HG02884 (cell line): ENCODE results near the gene GMDS.

Source experiments
- ATAC-seq: cut with Tn5 transposase; IDR thresholded peaks from one replicate; pipeline ENCODE4 v1.9.1; 2021; ENCODE audit warnings: mild to moderate bottlenecking, moderate library complexity; ENCODE audit not compliant: unreplicated experiment

Gene GMDS

DNA sequence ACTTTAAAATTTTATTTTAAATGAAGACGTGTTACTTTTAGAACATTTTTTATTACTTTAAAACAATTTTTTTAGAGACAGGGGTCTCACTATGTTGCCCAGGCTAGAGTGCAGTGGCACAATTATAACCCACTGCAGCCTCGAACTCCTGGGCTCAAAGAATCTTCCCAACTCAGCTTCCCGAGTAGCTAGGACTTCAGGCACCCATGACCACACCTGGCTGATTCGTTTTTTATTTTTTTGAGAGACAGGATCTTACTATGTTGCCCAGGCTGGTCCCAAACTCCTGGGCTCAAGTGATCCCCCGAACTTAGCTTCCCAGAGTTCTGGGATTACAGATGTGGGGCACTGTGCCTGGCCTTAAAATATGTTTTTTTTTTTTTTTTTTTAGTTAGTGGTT lies 287.7 kb downstream of the GMDS start:
- ATAC-seq: no peak

DNA sequence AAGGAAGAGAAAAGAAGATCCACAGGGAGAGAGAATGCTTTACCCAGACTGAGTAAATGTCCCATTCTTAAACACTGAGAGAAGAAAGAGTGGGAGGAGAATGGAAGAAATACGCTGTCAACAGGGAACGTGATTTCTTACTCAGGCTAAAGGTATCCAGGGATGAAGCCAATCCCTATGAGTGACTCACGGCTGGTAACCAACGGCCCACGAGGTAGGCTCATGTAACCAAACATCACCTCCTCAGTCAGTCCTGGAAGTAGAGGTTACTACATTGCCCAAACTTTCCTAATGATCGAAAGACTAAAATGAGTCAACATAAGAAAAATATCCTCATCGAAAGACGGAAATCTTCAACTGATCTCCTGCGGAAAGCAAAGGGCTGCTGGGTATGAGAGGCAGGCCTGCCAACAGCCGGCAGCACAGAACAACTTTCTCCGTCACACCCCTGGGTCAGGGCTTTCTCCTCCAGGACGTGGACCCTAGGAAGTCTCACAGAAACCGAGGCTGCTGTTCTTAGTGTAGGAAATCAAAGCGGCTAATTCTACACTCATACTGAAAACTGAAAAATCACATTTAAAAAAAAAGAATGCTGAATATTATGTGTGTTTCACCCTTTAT lies 292.6 kb downstream of the GMDS start:
- no peak for ATAC-seq

DNA sequence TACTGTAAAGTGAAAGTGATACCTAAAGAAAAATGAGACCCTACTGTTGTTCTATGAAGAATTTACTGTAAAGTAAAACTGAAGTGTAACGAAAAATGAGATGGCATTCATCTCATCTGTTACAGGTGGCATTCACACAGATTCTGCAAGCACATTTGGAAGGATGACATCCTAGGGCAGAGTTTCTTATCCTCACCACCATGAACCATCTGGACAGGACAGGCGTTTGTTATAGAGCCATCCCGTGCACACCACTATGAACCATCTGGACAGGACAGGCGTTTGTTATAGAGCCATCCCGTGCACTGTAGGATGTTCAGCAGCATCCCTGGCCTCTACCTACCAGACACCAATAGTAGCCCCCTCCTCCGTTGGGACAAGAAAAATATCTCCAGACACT lies 294.8 kb downstream of the GMDS start:
- no peak for ATAC-seq

DNA sequence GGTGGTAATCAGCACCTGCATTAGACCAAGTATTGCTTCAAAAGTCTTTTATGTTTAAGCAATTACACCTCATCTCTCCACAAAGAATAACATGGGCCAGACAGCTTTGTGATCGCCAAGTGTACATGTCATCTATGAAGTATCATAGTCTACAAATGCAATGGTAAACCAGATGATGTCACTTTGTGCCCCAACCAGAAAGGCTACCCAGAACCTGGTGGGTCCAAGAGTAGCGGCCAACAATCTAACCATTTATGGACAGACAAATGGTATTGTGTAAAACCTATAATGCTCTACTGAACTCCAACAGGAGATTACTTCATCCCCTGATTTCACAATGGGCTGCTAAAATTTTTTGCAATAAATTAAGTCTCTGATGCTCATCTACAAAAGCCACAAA lies 295.9 kb downstream of the GMDS start:
- ATAC-seq: no peak

DNA sequence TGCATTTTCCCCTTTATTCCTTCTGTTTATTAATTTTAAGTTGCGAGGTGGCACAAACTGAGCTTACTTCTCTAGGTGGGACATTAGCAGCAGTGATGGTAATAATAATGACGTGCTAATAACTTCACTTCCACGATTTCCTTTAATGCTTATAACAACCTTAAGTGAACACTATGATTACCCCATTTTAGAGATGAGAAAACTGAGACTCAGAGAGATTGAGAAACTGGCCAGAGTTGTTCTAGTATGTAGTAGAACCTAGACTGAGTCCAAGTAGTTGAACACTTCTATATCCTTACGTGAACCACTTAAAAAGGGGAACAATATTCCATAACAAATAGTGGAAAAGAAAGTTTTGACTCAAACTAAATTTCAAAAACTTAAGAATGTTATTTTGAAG lies 297.5 kb downstream of the GMDS start:
- ATAC-seq: no peak

DNA sequence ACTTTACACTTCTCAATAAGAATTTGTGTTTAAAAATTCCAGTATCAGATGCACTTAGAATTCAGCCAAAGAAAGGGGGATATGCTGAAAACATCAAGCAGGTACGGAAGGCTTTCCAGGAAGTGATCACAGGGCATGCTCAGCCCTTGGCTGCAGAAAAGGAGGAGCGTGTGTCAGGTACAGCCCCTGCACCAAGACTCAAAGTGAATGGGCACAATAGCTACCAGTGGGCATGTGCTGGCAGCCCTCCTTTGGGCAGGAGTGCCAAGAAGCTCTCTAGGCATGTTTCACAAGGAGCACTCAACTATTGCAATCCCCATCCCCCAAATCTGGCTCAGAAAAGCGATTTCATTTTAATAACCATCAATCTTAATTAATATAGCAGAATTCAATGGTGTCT lies 298.8 kb downstream of the GMDS start:
- ATAC-seq: no peak

DNA sequence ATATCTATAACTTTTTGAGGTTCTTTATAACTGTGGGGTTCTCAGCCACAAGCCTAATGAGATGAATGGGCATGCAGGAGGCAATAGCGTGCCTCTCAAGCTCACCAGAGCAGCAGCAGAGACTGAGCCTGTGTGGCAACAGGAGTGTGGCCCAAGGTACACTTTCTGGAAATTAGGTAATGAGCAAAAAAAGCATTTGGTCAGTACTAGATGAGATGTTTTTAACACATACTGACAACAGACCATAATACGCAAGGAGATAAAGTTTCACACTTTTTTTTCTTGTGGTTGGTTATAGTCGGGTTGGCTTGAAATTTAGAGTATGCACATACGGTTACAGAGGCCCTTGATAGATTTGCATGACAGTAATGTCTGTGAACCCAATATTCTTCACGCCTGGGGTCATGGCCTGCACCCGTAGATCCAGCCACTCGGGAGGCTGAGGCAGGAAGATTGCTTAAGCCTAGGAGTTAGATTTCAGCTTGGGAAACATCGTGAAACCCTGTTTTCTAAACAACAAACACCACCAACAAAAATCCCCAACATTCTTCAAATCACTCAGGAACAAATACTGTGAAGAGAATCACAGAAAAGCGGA lies 300.1 kb downstream of the GMDS start:
- no peak for ATAC-seq

DNA sequence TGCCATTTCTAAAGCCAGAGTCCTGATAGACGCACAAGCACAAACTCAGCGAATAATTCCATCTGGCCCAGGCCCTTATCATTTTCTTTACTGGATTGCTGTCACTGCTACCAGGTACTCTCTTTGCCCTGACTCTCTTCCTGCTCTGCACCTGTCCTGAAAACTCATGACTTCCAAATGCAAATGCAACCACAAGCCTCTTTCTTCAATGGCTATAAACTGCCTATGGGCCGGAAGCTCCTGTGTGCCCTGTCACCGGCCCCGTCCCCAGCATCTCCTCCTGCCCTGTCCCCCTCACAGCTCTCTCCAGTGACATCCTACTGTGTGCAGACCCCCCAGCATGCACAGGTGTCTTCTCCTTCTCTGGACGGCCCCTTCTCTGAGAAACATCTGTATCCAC lies 302.6 kb downstream of the GMDS start:
- no peak for ATAC-seq

DNA sequence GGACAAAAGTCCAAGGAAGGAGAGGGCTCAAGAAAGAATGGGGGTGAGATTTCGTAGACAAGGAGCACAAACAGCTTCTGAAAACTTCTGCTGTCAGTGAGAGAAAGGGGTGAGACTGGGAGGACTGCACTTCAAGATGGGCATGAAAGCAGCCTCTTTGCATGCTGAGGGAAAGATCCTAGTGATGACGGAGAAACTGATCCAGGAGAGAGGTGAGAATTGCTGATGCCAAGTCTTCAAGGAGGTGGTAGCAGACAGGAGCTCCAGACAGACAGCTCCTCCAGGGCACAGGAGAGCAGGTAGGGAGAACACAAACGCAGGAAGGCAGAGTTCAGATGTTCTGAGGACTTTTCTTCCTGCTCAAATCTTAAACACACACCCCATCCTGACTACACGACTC lies 303.9 kb downstream of the GMDS start:
- ATAC-seq: no peak

DNA sequence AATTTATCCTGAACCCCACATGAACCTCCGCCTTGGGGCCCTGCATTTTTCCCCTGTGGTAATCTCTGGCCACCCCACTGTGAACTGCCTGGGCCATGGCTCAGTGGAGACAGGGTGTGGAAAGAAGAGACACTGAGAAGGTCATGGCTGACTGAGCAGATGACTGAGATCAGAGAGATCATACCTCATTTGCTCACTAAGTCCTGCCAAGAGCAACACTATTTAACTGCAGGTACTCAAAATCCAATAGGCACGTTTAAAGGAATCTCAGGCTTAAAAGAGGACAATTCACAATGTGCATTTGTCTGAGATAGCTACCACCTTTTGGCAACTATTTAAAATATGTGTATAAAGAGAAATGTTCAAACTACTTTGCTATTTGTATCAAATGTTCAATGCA lies 305.0 kb downstream of the GMDS start:
- no peak for ATAC-seq

DNA sequence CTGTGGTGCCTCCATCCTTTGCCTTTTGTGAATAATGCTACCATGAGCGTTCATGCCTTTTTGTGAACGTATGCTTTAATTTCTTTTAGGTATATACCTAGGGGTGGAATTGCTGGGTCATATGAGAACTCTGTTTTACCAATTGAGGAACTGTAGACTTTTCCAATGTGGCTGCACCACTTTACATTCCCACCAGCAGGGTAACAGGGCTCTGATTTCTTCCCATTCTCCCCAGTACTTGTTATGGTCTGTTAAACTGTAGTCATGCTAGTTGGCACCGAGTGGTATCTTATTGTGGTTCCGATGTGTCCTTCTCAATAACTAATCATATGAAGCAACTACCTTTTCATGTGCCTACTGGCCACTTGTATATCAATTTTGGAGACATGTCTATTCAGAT lies 312.1 kb downstream of the GMDS start:
- no peak for ATAC-seq

DNA sequence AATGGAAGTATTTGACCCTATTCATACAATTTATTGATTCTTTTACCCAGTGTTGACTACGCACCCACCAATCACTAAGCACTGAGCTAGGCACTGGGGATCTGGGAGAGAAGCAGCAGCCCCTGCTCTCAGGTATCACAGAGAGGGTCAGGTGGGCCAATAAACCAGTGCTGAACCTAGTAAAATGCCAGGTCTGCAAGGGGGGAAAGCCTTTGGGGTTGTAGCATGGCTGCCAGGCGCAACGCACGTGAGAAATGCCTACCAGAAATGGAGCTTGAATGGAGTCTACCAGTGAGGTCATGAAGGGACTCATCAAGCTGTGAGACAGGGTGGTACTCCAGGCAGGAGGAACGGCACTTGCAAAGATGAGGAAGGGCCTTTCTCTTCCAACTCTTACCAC lies 313.6 kb downstream of the GMDS start:
- ATAC-seq: no peak

DNA sequence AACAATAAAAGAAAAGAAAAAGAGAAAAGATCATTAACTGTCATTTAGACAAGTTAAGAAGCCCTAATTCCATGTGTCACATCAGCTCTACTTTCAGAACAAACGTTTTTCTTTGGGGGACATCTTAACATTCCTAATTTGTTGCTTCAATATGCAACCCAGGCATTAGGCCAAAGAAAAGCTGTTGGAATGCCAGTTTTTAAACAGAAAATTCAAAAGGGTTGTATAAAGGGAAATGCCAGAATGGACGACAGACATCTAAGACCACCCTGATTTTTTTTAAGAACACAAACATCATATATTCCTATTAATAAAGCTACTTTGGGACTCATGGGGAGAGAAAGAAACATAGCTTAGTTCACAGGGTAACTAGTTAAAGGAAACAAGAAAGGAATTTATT lies 315.0 kb downstream of the GMDS start:
- ATAC-seq: no peak

DNA sequence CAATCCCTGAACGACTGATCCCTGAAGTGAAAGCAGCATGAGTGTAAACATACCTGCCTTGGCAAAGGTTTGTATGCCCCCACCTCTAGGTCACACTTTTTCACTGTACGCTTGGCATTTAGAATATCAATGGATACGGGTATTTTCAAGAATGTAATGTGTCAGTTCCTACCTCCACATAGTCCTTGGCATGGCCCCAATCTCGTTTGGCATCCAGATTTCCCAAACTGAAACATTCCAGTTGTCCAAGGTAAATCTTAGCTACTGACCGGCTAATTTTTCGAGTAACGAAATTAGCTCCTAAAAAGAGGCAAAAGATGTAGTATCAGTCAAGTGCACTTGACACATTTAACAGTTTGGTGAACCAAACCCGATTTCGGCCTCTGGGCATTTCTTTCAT lies 315.5 kb downstream of the GMDS start:
- ATAC-seq: no peak

DNA sequence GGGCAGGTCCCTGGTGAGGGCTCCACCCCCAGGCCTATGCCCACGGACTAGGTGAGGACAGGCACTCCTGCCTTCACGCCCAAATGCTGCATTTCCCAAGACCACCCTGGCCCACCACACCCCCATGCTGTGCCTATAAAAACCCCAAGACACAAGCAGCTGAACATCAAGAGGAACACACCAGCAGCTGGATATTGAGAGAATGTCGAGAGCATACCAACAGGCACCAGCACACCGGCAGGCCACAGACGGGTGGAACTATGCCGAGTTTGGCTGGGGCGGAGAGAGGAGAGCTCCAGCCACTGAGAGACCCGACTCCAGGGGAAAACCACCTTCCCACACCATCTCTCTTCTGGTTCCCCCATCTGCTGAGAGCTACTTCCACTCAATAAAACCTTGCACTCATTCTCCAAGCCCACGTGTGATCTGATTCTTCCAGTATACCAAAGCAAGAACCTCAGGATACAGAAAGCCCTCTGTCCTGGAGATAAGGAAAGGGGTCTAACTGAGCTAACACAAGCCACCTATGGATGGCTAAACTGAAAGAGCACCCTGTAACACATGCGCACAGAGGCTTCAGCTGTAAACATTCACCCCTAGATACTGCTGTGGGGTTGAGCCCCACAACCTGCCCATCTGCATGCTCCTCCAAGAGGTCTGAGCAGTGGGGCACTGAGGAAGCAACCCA lies 319.5 kb downstream of the GMDS start:
- no peak for ATAC-seq

DNA sequence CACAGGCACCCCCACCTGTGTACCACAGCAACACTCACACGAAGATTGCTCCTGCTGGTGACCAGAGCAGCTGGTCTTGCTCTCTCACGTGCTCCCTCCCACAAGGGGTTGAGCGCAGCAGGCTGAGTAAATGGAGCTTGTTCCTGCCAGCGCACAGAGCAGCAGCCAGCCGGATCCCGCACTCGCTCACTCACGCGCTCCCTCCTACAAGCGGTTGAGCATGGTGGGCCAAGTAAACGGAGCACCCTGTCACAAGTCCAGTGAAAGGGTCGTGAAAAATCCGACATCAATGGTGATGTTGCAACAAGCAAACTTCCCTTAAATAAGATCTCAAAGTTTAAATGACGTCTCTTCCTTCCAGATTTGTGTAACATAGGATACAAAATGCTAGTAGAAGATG lies 322.0 kb downstream of the GMDS start:
- ATAC-seq: no peak

DNA sequence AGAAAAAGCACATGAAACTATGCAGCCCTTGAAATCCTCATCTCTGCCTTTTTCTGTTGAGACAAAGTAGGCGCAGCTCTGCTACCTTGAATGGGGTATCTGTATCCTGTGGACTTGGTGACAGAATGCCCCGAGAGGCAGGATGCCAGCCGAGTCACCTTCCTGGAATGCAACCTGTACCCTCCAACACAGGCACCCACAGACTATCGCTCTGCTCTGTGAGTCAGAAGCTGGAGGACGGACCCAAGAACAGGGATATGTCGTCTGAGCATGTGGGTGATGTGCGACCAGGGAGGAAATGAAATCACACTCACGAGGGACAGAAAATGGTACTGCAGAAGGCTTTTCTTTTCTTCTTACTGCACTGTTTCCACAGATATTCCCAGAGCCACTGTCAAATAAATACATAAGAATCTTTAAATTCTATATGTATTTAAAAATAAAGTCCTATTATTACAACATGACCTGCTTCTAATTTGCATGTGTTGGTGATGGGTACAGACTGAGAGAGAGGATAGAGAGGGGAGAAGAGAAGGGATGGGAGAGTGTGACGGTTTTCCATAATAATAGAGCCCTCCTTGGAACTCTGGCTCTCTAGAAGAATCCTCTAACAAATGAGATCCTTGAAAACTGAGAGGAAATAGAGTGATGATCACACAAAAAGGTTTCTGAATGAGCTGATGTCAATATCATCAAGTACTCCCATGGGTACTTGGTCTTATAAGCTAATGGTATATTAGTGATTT lies 327.6 kb downstream of the GMDS start:
- ATAC-seq: no peak

DNA sequence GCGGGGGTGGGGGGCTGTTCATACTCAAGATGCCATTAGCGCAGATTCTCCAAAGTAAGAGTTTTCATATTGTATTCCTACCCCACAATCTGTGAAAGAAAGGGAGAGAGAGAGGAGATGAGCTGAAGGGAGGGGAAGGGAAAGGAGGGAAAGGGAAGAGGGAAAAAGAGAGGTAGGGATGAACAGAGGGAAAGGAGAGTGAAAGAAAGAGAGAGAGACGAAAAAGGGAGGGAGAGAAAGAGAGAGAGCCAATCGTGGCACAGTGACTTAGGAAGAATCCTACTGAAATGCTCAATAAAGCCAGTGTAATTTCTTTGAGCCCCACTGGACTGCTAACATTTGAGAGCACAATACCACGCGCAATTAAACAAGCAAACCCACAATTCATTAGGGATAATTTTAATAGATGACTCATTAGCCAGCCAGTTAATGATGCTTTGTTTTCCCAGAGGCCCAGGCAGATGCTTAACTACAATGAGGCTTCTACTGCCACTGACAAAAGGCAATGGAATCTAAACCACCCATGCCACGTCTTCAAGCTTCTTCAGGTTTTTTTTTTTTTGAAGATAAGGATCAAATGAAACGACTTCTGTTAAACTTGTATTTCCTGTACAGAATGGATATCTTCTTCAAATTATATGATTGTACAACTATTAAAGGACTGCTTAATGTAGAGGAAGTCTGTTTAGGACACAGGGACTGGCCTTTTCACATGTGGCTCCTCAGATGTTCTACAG lies 328.9 kb downstream of the GMDS start:
- ATAC-seq: no peak

DNA sequence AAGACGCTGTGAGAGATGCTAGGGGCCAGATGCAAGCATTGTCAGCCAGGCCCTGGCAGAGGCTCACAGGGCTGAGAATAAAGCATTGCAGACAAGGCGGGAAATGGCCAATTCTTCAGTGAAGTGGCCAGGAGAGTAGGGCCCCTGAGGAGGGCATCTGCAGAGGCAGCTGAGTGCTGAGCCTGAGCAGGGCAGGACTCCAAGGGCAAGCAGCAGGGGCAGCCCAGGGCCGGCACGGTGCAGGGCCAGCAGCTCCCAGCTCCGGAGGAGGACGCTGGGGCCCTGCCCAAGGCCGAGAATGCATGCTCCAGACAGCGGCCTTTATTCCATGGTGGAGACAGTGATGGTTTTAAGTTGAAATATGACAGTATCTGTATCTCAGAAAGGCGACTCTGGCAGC lies 330.2 kb downstream of the GMDS start:
- ATAC-seq: no peak

DNA sequence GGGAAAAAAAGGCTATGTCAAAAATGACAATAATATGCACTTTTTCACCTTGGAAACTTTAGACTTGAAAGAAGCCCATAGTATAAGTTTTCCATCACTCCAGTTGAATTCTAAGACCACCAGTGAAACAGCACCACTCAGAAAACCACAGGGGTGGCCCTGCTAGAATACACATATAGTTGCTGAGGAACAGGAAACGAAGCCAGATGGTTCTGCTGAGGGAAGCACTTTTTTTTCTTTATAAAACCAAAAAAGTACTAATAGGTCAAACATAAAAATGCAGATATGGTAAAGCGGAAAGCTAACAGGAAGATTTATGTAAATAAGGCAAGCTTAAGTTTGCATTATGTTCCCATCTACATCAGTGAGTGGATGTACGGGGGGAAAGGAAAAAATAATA lies 331.8 kb downstream of the GMDS start:
- no peak for ATAC-seq

DNA sequence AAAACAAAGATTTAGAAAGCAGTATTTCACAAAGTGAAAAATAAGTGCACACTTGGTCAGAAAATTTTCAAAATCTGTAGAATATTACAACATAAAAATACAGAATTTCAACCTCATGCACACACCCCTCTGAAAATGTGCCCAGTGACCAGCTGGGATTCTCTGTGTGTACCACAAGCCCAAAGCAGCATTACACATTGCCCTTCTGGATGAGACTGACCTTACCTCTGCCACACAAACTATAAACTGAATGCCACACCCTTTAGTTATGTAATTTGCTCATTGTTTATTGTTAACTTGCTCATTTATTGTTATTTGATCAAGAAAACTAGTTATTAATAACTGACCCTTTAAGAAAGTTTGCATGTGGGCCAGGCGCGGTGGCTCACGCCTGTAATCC lies 332.7 kb downstream of the GMDS start:
- ATAC-seq: no peak
